DND-41 (cell line): Measurements from ENCODE around the gene GPRIN2.
A peak's percentile ranks its signal among the peaks of the same experiment; 100 is the strongest.
"Not testable (repeated sequence)": the region's sequence is repeated elsewhere in the genome, so short reads cannot be mapped to it uniquely, and the experiment has no call there.

Experiments
- ATAC-seq: fragments of 200-7000 bp; cut with Tn5 transposase; 3 replicates; pipeline ENCODE4 v1.9.1; 2021; ENCODE audit warnings: low read depth; ENCODE audit not compliant: insufficient read depth
- DNase-seq: peaks from one replicate; pipeline ENCODE4 v3.0.0-alpha.2; 2020
- H2AFZ ChIP-seq: 2 replicates; pipeline ENCODE4 v1.6.0; 2012; ENCODE audit warnings: low read depth, low read length
- H3K27ac ChIP-seq: 2 replicates; pipeline ENCODE4 v1.5.1; 2012; ENCODE audit warnings: low read length, inconsistent platforms
- H3K27me3 ChIP-seq: fragments of 200-600 bp; sonication (generic); 2 replicates; pipeline ENCODE4 v1.6.0; 2012; ENCODE audit warnings: low read length, mild to moderate bottlenecking, inconsistent platforms; ENCODE audit not compliant: insufficient read depth, poor library complexity
- H3K36me3 ChIP-seq: 2 replicates; pipeline ENCODE4 v1.5.1; 2012; ENCODE audit warnings: low read length, inconsistent platforms; ENCODE audit not compliant: insufficient read depth
- H3K4me1 ChIP-seq: 2 replicates; pipeline ENCODE4 v1.5.1; 2012; ENCODE audit warnings: mild to moderate bottlenecking, low read length; ENCODE audit not compliant: insufficient read depth
- H3K4me2 ChIP-seq: 2 replicates; pipeline ENCODE4 v1.6.0; 2012; ENCODE audit warnings: mild to moderate bottlenecking, moderate library complexity, low read length, inconsistent platforms; ENCODE audit not compliant: insufficient read depth
- H3K4me3 ChIP-seq, 2 experiments: fragments of 200-600 bp in 1 of 2; shearing (Covaris generic) in 1 of 2; 2 replicates each; pipeline ENCODE4 v1.5.1; 2012 to 2016; ENCODE audit warnings: inconsistent platforms in 2 of 2, low read length in 2 of 2, mild to moderate bottlenecking in 2 of 2, low read depth in 1 of 2, moderate library complexity in 1 of 2
- H3K79me2 ChIP-seq: 2 replicates; pipeline ENCODE4 v1.6.0; 2012; ENCODE audit warnings: low read length, inconsistent platforms; ENCODE audit not compliant: insufficient read depth
- H3K9ac ChIP-seq: 2 replicates; pipeline ENCODE4 v1.6.0; 2012; ENCODE audit warnings: low read depth, mild to moderate bottlenecking, inconsistent platforms, low read length, moderate library complexity
- H3K9me3 ChIP-seq: 2 replicates; pipeline ENCODE4 v1.5.1; 2012; ENCODE audit warnings: low read length, moderate library complexity, mild to moderate bottlenecking, inconsistent platforms; ENCODE audit not compliant: insufficient read depth, severe bottlenecking
- H4K20me1 ChIP-seq: 2 replicates; pipeline ENCODE4 v1.6.0; 2012; ENCODE audit warnings: low read length; ENCODE audit not compliant: insufficient read depth
- CTCF ChIP-seq: IDR thresholded peaks from 2 replicates; pipeline ENCODE4 v1.5.1; 2012; ENCODE audit warnings: borderline replicate concordance, low read length, moderate library complexity, mild to moderate bottlenecking; ENCODE audit not compliant: poor library complexity, severe bottlenecking; ENCODE audit errors: extremely low read depth
- EZH2 ChIP-seq: IDR thresholded peaks from 3 replicates; pipeline ENCODE4 v1.6.1; 2012; ENCODE audit warnings: borderline replicate concordance, low read depth, mild to moderate bottlenecking, moderate library complexity, low read length, inconsistent platforms; ENCODE audit not compliant: severe bottlenecking

The GPRIN2 gene

GRCh38 chr10:46565591-46566332, 9.3 kb upstream of the GPRIN2 start:
- ATAC-seq (peak; percentile 98), DNase-seq (peak; percentile 69)
- not testable (repeated sequence) for H2AFZ ChIP-seq

DNA sequence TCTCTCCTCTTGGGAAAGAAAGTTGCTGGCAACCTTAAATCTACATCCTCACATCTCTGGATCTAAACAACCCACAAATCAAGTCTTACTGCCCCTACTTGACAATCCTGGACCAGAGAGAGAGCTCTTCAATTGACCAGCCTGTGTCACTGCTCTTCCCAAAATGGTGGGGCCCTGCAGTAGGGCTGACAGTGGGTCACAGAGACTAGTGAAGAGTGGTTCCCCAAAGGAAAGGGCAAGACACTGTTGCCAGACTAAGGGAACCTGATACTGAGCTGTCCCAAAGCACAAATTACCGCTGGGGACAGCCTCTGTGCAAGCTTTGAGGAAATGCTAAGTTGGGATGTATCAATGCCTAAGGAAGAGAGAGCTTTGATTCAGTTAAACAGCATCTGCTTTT, 4.5 kb upstream of the GPRIN2 start:
- Histone ChIP-seq H3K4me3 (no peak overlapping the region), H3K4me2 (no peak overlapping the region), H3K4me1 (no peaks in the 10 kb centered on the region), H3K79me2 (no peaks in the 10 kb centered on the region), H3K9me3 (no peaks in the 10 kb centered on the region), H4K20me1 (no peaks in the 10 kb centered on the region), H3K27me3 (peaks cover 5% of the 10 kb centered on the region), H3K9ac (no peak overlapping the region), H3K36me3 (no peaks in the 10 kb centered on the region), H3K27ac (no peak overlapping the region), H2AFZ (no peak overlapping the region)
- ATAC-seq (no peak), DNase-seq (peak; percentile 1)
- TF ChIP-seq EZH2, result no peak
- TF ChIP-seq CTCF, result no peak

More at GRCh38 chr10:46565591-46566332, 9.3 kb upstream of the GPRIN2 start:
- H3K79me2 ChIP-seq, H4K20me1 ChIP-seq, H3K4me1 ChIP-seq, H3K4me3 ChIP-seq, H3K9ac ChIP-seq, H3K27ac ChIP-seq, H3K27me3 ChIP-seq, H3K4me2 ChIP-seq, H3K9me3 ChIP-seq, H3K36me3 ChIP-seq: not testable (repeated sequence)
- TF ChIP-seq CTCF, result peak; percentile 73

DNA sequence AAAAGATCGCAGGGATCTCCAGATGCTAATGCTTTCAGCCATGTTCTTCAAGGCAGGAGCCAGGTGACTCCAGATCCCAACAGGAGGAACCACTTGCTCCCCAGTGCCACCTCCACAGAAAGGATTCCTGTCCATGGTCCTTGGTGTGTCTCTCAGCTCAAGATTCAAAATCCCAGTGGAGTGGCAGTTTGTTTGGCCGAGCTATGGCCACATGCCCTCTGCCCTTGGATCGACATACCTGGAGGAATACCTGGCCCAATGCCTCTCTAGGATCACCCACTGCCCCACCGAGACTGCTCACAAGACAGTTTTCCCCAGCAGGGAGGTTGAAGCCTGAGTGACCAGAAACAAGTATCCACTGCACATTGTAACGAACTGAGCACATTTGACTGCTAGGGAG, 3.9 kb upstream of the GPRIN2 start:
- peak; percentile 1 for DNase-seq
- H2AFZ ChIP-seq, result no peak overlapping the region
- no peaks in the 10 kb centered on the region for H4K20me1 ChIP-seq
- no peak overlapping the region for H3K4me2 ChIP-seq
- no peak overlapping the region for H3K9ac ChIP-seq
- H3K4me3 ChIP-seq, result no peak overlapping the region
- no peaks in the 10 kb centered on the region for H3K79me2 ChIP-seq
- no peaks in the 10 kb centered on the region for H3K9me3 ChIP-seq
- H3K27me3 ChIP-seq, result peaks cover 5% of the 10 kb centered on the region
- no peak overlapping the region for H3K27ac ChIP-seq
- no peaks in the 10 kb centered on the region for H3K36me3 ChIP-seq
- no peak for ATAC-seq
- TF ChIP-seq CTCF, result no peak
- no peak for TF ChIP-seq EZH2
- no peaks in the 10 kb centered on the region for H3K4me1 ChIP-seq
